SK-N-SH treated with all-trans-retinoic acid at 6 μM for 48 hours (cell line): Measurements from ENCODE around the gene S100Z.

Experiments
- ARNTL ChIP-seq: fragments of 450-650 bp; formaldehyde crosslinking; IDR thresholded peaks from 2 replicates; pipeline ENCODE4 v1.5.0; 2020; ENCODE audit warnings: low read depth, mild to moderate bottlenecking, moderate library complexity, borderline replicate concordance
- SNAI2 ChIP-seq: fragments of 250-450 bp; sonication (Bioruptor Pico); IDR thresholded peaks from 2 replicates; pipeline ENCODE4 v1.5.0; 2020; ENCODE audit warnings: mild to moderate bottlenecking, moderate library complexity
- TCF4 ChIP-seq: fragments of 250-450 bp; sonication (Bioruptor Pico); IDR thresholded peaks from 2 replicates; pipeline ENCODE4 v1.8.0; 2021; ENCODE audit warnings: mild to moderate bottlenecking, moderate library complexity, borderline replicate concordance
- TOX ChIP-seq: fragments of 250-450 bp; sonication (Bioruptor Pico); IDR thresholded peaks from 2 replicates; pipeline ENCODE4 v1.8.0; 2021; ENCODE audit warnings: mild to moderate bottlenecking, moderate library complexity, borderline replicate concordance
- ZFP3 ChIP-seq: fragments of 250-450 bp; sonication (Bioruptor Pico); IDR thresholded peaks from 2 replicates; pipeline ENCODE4 v1.5.0; 2020; ENCODE audit warnings: mild to moderate bottlenecking, moderate library complexity
- ZFP30 ChIP-seq: fragments of 450-650 bp; formaldehyde crosslinking; IDR thresholded peaks from 2 replicates; pipeline ENCODE4 v1.5.0; 2022; ENCODE audit warnings: mild to moderate bottlenecking, moderate library complexity
- ZNF565 ChIP-seq: fragments of 450-650 bp; formaldehyde crosslinking; conservative IDR thresholded peaks from 2 replicates; pipeline ENCODE4 v1.5.0; 2020; ENCODE audit warnings: low read depth, mild to moderate bottlenecking, moderate library complexity
- ZNF70 ChIP-seq: fragments of 450-650 bp; formaldehyde crosslinking; IDR thresholded peaks from 2 replicates; pipeline ENCODE4 v1.5.0; 2020; ENCODE audit warnings: mild to moderate bottlenecking, moderate library complexity
- ZNF8 ChIP-seq: fragments of 450-650 bp; formaldehyde crosslinking; IDR thresholded peaks from 2 replicates; pipeline ENCODE4 v1.5.0; 2020; ENCODE audit warnings: mild to moderate bottlenecking, moderate library complexity
- TF ChIP-seq, protein P1 (sequence below): fragments of 250-450 bp; sonication (Bioruptor Pico); IDR thresholded peaks from 2 replicates; pipeline ENCODE4 v1.8.0; 2020; ENCODE audit warnings: mild to moderate bottlenecking, moderate library complexity, borderline replicate concordance
- TF ChIP-seq, protein P2 (sequence below): fragments of 250-450 bp; sonication (Bioruptor Pico); IDR thresholded peaks from 2 replicates; pipeline ENCODE4 v1.5.1; 2020; ENCODE audit warnings: low read depth, mild to moderate bottlenecking, moderate library complexity
- TF ChIP-seq, protein P3 (sequence below): fragments of 250-450 bp; sonication (Bioruptor Pico); IDR thresholded peaks from 2 replicates; pipeline ENCODE4 v1.5.0; 2020; ENCODE audit warnings: mild to moderate bottlenecking, moderate library complexity

DNA sequence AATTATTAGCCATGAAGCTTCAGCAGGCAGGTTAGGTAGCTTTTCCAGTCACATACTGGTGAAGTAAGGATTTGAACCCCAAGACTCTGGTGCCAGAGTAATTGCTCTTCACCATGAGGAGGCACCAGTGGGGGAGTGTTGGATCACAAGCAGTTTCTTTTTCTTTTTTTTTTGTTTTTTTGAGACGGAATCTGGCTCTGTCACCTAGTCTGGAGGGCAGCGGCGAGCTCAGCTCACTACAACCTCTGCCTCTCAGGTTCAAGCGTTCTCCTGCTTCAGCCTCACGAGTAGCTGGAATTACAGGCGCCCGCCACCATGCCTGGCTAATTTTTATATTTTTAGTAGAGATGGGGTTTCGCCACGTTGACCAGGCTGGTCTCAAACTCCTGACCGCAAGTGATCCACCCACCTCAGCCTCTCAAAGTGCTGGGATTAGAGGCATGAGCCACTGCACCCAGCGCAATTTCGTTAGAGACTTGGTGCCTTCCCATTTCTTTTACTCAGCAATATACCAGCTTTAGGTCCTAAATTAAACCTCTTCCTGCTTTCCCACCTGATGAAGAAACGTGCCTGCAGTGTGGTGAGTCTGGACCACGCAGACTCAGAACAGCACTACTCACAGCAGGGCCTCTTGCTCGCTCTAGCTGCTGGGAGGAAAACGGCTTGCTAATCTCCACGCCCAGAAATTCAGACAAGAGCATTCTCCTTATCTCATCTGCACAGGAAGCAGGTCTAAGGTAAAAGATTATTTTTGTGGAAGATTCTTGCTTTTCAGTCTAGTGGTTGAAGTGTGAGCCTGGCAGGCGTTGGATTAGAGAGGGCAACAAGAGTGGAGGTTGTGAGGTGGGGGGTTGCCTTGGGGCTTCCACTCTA is at the start of gene S100Z:
- TF ChIP-seq, protein P1, sequence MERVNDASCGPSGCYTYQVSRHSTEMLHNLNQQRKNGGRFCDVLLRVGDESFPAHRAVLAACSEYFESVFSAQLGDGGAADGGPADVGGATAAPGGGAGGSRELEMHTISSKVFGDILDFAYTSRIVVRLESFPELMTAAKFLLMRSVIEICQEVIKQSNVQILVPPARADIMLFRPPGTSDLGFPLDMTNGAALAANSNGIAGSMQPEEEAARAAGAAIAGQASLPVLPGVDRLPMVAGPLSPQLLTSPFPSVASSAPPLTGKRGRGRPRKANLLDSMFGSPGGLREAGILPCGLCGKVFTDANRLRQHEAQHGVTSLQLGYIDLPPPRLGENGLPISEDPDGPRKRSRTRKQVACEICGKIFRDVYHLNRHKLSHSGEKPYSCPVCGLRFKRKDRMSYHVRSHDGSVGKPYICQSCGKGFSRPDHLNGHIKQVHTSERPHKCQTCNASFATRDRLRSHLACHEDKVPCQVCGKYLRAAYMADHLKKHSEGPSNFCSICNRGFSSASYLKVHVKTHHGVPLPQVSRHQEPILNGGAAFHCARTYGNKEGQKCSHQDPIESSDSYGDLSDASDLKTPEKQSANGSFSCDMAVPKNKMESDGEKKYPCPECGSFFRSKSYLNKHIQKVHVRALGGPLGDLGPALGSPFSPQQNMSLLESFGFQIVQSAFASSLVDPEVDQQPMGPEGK (CRISPR knock-in tag) = no peak
- no peak for TF ChIP-seq ZFP3 (CRISPR knock-in tag)
- TF ChIP-seq, protein P2, sequence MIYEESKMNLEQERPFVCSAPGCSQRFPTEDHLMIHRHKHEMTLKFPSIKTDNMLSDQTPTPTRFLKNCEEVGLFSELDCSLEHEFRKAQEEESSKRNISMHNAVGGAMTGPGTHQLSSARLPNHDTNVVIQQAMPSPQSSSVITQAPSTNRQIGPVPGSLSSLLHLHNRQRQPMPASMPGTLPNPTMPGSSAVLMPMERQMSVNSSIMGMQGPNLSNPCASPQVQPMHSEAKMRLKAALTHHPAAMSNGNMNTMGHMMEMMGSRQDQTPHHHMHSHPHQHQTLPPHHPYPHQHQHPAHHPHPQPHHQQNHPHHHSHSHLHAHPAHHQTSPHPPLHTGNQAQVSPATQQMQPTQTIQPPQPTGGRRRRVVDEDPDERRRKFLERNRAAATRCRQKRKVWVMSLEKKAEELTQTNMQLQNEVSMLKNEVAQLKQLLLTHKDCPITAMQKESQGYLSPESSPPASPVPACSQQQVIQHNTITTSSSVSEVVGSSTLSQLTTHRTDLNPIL = no peak
- TF ChIP-seq ZFP30 = no peak
- TF ChIP-seq ZNF8 (CRISPR knock-in tag) = no peak
- TF ChIP-seq ARNTL = no peak
- no peak for TF ChIP-seq ZNF70
- no peak for TF ChIP-seq TCF4 (CRISPR knock-in tag)
- TF ChIP-seq, protein P3, sequence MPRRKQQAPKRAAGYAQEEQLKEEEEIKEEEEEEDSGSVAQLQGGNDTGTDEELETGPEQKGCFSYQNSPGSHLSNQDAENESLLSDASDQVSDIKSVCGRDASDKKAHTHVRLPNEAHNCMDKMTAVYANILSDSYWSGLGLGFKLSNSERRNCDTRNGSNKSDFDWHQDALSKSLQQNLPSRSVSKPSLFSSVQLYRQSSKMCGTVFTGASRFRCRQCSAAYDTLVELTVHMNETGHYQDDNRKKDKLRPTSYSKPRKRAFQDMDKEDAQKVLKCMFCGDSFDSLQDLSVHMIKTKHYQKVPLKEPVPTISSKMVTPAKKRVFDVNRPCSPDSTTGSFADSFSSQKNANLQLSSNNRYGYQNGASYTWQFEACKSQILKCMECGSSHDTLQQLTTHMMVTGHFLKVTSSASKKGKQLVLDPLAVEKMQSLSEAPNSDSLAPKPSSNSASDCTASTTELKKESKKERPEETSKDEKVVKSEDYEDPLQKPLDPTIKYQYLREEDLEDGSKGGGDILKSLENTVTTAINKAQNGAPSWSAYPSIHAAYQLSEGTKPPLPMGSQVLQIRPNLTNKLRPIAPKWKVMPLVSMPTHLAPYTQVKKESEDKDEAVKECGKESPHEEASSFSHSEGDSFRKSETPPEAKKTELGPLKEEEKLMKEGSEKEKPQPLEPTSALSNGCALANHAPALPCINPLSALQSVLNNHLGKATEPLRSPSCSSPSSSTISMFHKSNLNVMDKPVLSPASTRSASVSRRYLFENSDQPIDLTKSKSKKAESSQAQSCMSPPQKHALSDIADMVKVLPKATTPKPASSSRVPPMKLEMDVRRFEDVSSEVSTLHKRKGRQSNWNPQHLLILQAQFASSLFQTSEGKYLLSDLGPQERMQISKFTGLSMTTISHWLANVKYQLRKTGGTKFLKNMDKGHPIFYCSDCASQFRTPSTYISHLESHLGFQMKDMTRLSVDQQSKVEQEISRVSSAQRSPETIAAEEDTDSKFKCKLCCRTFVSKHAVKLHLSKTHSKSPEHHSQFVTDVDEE = no peak
- no peak for TF ChIP-seq SNAI2 (CRISPR knock-in tag)
- TF ChIP-seq ZNF565 (CRISPR knock-in tag) = no peak
- no peak for TF ChIP-seq TOX (CRISPR knock-in tag)
